PC-3 (cell line): ENCODE measurements around the gene TMEM233. TPM values are rescaled to one million over a fixed set of nuclear protein-coding genes. Genes with fewer than 3 reads are reported as not detected.

ENCODE experiments used
- ATAC-seq: fragments of 200-7000 bp; cut with Tn5 transposase; 2 replicates; pipeline ENCODE4 v1.9.1; 2020; ENCODE audit warnings: mild to moderate bottlenecking, moderate library complexity
- BruUV-seq: library from RNA; stranded (reverse); fragments of 400-500 nt; replicated peaks from 2 replicates; lab custom pipeline; 2021; lab: Mats Ljungman, UMichigan
- CTCF ChIA-PET: fragments of 300-600 bp; sonication (Branson Sonifier 250); formaldehyde crosslinking; loops from one replicate; lab custom pipeline; 2022; ENCODE audit warnings: antibody characterized with exemption; lab: Charles Lee
- POLR2A ChIA-PET: fragments of 300-600 bp; sonication (Branson Sonifier 250); formaldehyde crosslinking; loops from one replicate; lab custom pipeline; 2022; ENCODE audit warnings: antibody characterized with exemption; ENCODE audit not compliant: unreplicated experiment; lab: Charles Lee
- DNase-seq: peaks from one replicate; pipeline ENCODE4 v3.0.0-alpha.2; 2015
- H2AFZ ChIP-seq: fragments of 300-600 bp; sonication (generic); 2 replicates; pipeline ENCODE4 v1.6.0; 2016; ENCODE audit warnings: antibody characterized with exemption, low read length
- H3F3A ChIP-seq: fragments of 300-600 bp; sonication (generic); one replicate; pipeline ENCODE4 v1.6.0; 2017; ENCODE audit warnings: antibody characterized with exemption, low read length, control low read depth, mild to moderate bottlenecking; ENCODE audit not compliant: unreplicated experiment
- H3K27ac ChIP-seq: fragments of 300-600 bp; sonication (generic); 2 replicates; pipeline ENCODE4 v1.5.1; 2016; ENCODE audit warnings: mild to moderate bottlenecking, low read length
- H3K27me3 ChIP-seq: fragments of 300-600 bp; sonication (generic); 2 replicates; pipeline ENCODE4 v1.6.1; 2016; ENCODE audit warnings: low read length, mixed read lengths
- H3K36me3 ChIP-seq: fragments of 300-600 bp; sonication (generic); 2 replicates; pipeline ENCODE4 v1.6.1; 2016; ENCODE audit warnings: low read depth, mixed run types, low read length, mixed read lengths
- H3K4me1 ChIP-seq: fragments of 300-600 bp; sonication (generic); 2 replicates; pipeline ENCODE4 v1.5.1; 2016; ENCODE audit warnings: low read length; ENCODE audit not compliant: insufficient read depth
- H3K4me2 ChIP-seq: fragments of 300-600 bp; sonication (generic); 2 replicates; pipeline ENCODE4 v1.6.0; 2016; ENCODE audit warnings: low read length
- H3K4me3 ChIP-seq: fragments of 300-600 bp; sonication (generic); 2 replicates; pipeline ENCODE4 v1.5.1; 2016; ENCODE audit warnings: mild to moderate bottlenecking, low read length, mixed read lengths
- H3K79me2 ChIP-seq: fragments of 300-600 bp; sonication (generic); 2 replicates; pipeline ENCODE4 v1.6.1; 2017; ENCODE audit warnings: low read length, mixed read lengths
- H3K9ac ChIP-seq: fragments of 300-600 bp; sonication (generic); 2 replicates; pipeline ENCODE4 v1.6.0; 2016; ENCODE audit warnings: mild to moderate bottlenecking, low read length
- H3K9me2 ChIP-seq: fragments of 300-600 bp; sonication (generic); replicated peaks from 2 replicates; pipeline ENCODE4 v1.6.1; 2016; ENCODE audit warnings: mixed run types, low read length, mixed read lengths
- H3K9me3 ChIP-seq: fragments of 300-600 bp; sonication (generic); 2 replicates; pipeline ENCODE4 v1.6.1; 2016; ENCODE audit warnings: low read length, mixed read lengths
- H4K20me1 ChIP-seq: fragments of 300-600 bp; sonication (generic); 2 replicates; pipeline ENCODE4 v1.6.1; 2016; ENCODE audit warnings: low read length, mixed read lengths
- CTCF ChIP-seq: fragments of 300-600 bp; sonication (generic); conservative IDR thresholded peaks from 2 replicates; pipeline ENCODE4 v1.5.1; 2017; ENCODE audit warnings: antibody characterized with exemption, low read depth, mild to moderate bottlenecking, low read length
- EZH2 ChIP-seq: fragments of 300-600 bp; sonication (generic); IDR thresholded peaks from one replicate; pipeline ENCODE4 v1.6.1; 2017; ENCODE audit warnings: antibody characterized with exemption, mild to moderate bottlenecking, low read length; ENCODE audit not compliant: unreplicated experiment
- EZH2phosphoT487 ChIP-seq: fragments of 300-600 bp; sonication (generic); IDR thresholded peaks from 2 replicates; pipeline ENCODE4 v1.6.1; 2018; ENCODE audit warnings: mild to moderate bottlenecking, antibody characterized with exemption, low read length, borderline replicate concordance
- intact Hi-C: fragments of 100-400 bp; cut with micrococcal nuclease; formaldehyde crosslinking; loops from 2 replicates; pipeline ENCODE4 v1.9.0; 2023
- total RNA-seq: library from RNA; depleted of rRNA; stranded (reverse); fragments of >200 nt; gene quantifications from 2 replicates; pipeline ENCODE4 v1.2.3, GENCODE V29; 2014

Gene TMEM233
- total RNA-seq, 1 experiment from 2014 or later: not detected

- H3K27me3 ChIP-seq: 0 out of 2 replicates have a peak, but pooled peaks cover 5% of the 10 kb centered on the region
- H3K27ac ChIP-seq: no peak overlapping the region
- peaks cover 32% of the 10 kb centered on the region for H3K79me2 ChIP-seq
- intact Hi-C loops: no loop called here
- ATAC-seq (no peak), DNase-seq (no peak)
- no peaks in the 10 kb centered on the region for H3K36me3 ChIP-seq
- no TSS peak for BruUV-seq
- no peaks in the 10 kb centered on the region for H3K9me3 ChIP-seq
- TF ChIP-seq EZH2phosphoT487 (no peak), EZH2 (no peak), CTCF (no peak)
- H3K9ac ChIP-seq: no peak overlapping the region
- no peak overlapping the region for H3K4me3 ChIP-seq
- ChIA-PET POLR2A (no interaction called here), CTCF (interaction anchor here (0.6 kb wide), 1 partner anchor 123 kb away, joined by 5 read pairs; no protein-coding TSS in a partner anchor)
- no peaks in the 10 kb centered on the region for H3F3A ChIP-seq
- no peaks in the 10 kb centered on the region for H4K20me1 ChIP-seq
- H3K4me1 ChIP-seq: peaks cover 22% of the 10 kb centered on the region
- H3K9me2 ChIP-seq: no peaks in the 10 kb centered on the region
- peak overlapping the region; percentile 72; the same call in 1 of the 2 replicates for H2AFZ ChIP-seq
- peak overlapping the region; percentile 74 for H3K4me2 ChIP-seq
These were observed 72.7 kb downstream of the TMEM233 start for GRCh38 chr12:119666226-119666795.

DNA sequence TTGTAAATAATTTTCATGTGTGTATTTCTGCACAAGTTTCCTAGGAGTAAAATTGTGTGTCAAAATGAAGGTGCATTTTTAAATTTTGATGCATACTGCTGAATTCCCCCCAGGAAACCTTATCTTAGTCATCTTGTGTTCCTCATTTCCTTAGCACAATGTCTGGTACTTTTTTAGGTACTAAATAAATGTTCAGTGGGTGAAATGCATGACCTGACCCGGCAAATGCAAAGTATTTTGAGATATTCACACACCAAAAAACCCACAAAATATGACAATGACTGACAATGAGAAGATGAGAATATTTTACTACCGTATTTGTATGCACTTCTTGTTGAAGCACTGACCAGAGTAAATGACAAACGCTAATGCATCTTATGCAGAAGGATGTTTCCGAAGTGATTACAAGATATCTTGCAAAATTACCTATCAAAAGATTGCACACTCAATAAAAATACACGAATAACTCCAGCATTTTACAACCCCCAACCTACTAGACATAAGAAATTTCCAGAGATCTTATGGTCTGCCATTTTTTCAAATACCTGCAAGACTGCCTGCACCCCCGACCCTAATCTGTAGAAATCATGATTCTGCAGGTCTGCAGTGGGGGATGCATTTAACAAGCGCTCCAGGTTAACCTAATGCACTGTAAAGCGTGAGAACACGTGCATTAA lies 73.5 kb downstream of the TMEM233 start:
- ChIA-PET CTCF (interaction anchor here (0.6 to 1.4 kb wide), 9 partner anchors 9 to 222 kb away, joined by 3 to 11 read pairs (median 5); no protein-coding TSS in a partner anchor), POLR2A (interaction anchor here (0.5 kb wide), 1 partner anchor 106 kb away, joined by 3 read pairs; no protein-coding TSS in a partner anchor)
- no peak overlapping the region for H3K27ac ChIP-seq
- TF ChIP-seq EZH2 (no peak), CTCF (no peak), EZH2phosphoT487 (no peak)
- H3K27me3 ChIP-seq: 0 out of 2 replicates have a peak, but pooled peaks cover 5% of the 10 kb centered on the region
- no peaks in the 10 kb centered on the region for H3F3A ChIP-seq
- H3K4me1 ChIP-seq: peaks cover 22% of the 10 kb centered on the region
- peak overlapping the region; percentile 72 for H2AFZ ChIP-seq
- no peak for DNase-seq
- peaks cover 7% of the 10 kb centered on the region; the same call in 1 of the 2 replicates for H3K36me3 ChIP-seq
- peak overlapping the region; percentile 92 for H3K4me3 ChIP-seq
- intact Hi-C loops: loop anchor here (1.0 kb wide), 1 partner anchor 8 kb away; no protein-coding TSS in a partner anchor
- H3K9ac ChIP-seq: peak overlapping the region; percentile 4; the same call in 1 of the 2 replicates
- H3K9me2 ChIP-seq: no peaks in the 10 kb centered on the region
- H4K20me1 ChIP-seq: no peaks in the 10 kb centered on the region
- no peaks in the 10 kb centered on the region for H3K9me3 ChIP-seq
- no peak; the same call in 1 of the 2 replicates for ATAC-seq
- H3K4me2 ChIP-seq: peak overlapping the region; percentile 74
- H3K79me2 ChIP-seq: peaks cover 39% of the 10 kb centered on the region
- TSS peak; percentile 27 for BruUV-seq
